Keratinocyte (primary cell): Measurements from ENCODE around the gene MRGPRF. TPM values are rescaled to one million over a fixed set of nuclear protein-coding genes. Genes with fewer than 3 reads are reported as not detected.

Source experiments
- DNase-seq: peaks from one replicate; pipeline ENCODE4 v3.0.0-alpha.2; 2011; ENCODE audit warnings: low read depth, missing footprints, low spot score
- FAIRE-seq: peaks from 2 replicates; lab custom pipeline; 2011; peaks lifted over from hg19 to GRCh38; lab: Jason Lieb, UNC
- H2AFZ ChIP-seq: 2 replicates; pipeline ENCODE4 v1.6.0; 2012; ENCODE audit warnings: low read length, control low read depth, inconsistent platforms; ENCODE audit not compliant: control insufficient read depth
- H3K27ac ChIP-seq: 2 replicates; pipeline ENCODE4 v1.5.1; 2011; ENCODE audit warnings: low read length; ENCODE audit not compliant: control insufficient read depth, insufficient read depth
- H3K27me3 ChIP-seq: 3 replicates; pipeline ENCODE4 v1.6.0; 2011; ENCODE audit warnings: low read length; ENCODE audit not compliant: control insufficient read depth, insufficient read depth; ENCODE audit errors: extremely low read depth
- H3K36me3 ChIP-seq, 2 experiments: 2 replicates in 1 of 2; 3 replicates in 1 of 2; pipeline ENCODE4 v1.5.1; 2011; ENCODE audit warnings: low read length in 2 of 2, mild to moderate bottlenecking in 1 of 2; ENCODE audit not compliant: control insufficient read depth in 2 of 2, insufficient read depth in 2 of 2; ENCODE audit errors: extremely low read depth in 1 of 2
- H3K4me1 ChIP-seq: 3 replicates; pipeline ENCODE4 v1.5.1; 2011; ENCODE audit warnings: low read length; ENCODE audit not compliant: control insufficient read depth, insufficient read depth; ENCODE audit errors: extremely low read depth
- H3K4me2 ChIP-seq: 3 replicates; pipeline ENCODE4 v1.6.0; 2011; ENCODE audit warnings: low read depth, low read length; ENCODE audit not compliant: control insufficient read depth, insufficient read depth; ENCODE audit errors: extremely low read depth
- H3K4me3 ChIP-seq, 3 experiments: fragments of 200-600 bp in 1 of 3; sonication (generic) in 1 of 3; 2 replicates in 2 of 3; 3 replicates in 1 of 3; pipeline ENCODE4 v1.5.1; 2011 to 2016; ENCODE audit warnings: low read length in 3 of 3, mild to moderate bottlenecking in 3 of 3, control low read depth in 2 of 3, inconsistent platforms in 1 of 3, low read depth in 1 of 3, mixed read lengths in 1 of 3, mixed run types in 1 of 3, moderate library complexity in 1 of 3; ENCODE audit not compliant: control insufficient read depth in 2 of 3, insufficient read depth in 2 of 3; ENCODE audit errors: extremely low read depth in 1 of 3
- H3K79me2 ChIP-seq: 2 replicates; pipeline ENCODE4 v1.6.0; 2012; ENCODE audit warnings: low read length; ENCODE audit not compliant: control insufficient read depth, insufficient read depth
- H3K9ac ChIP-seq: 3 replicates; pipeline ENCODE4 v1.6.0; 2011; ENCODE audit warnings: low read length; ENCODE audit not compliant: control insufficient read depth, insufficient read depth; ENCODE audit errors: extremely low read depth
- H3K9me1 ChIP-seq: 3 replicates; pipeline ENCODE4 v1.6.0; 2011; ENCODE audit warnings: low read length; ENCODE audit not compliant: control insufficient read depth, insufficient read depth; ENCODE audit errors: extremely low read depth
- H3K9me3 ChIP-seq: 2 replicates; pipeline ENCODE4 v1.5.1; 2012; ENCODE audit warnings: low read depth, low read length; ENCODE audit not compliant: control insufficient read depth
- H4K20me1 ChIP-seq: 3 replicates; pipeline ENCODE4 v1.6.0; 2011; ENCODE audit warnings: low read length; ENCODE audit not compliant: control insufficient read depth, insufficient read depth; ENCODE audit errors: extremely low read depth
- EZH2 ChIP-seq: IDR thresholded peaks from one replicate; pipeline ENCODE4 v1.6.1; 2012; ENCODE audit warnings: inconsistent platforms, mild to moderate bottlenecking, low read length, moderate library complexity
- dilution Hi-C: fragments of 300-500 bp; cut with MboI; formaldehyde crosslinking; loops from one replicate; pipeline ENCODE4 v1.7.0; 2020; ENCODE audit warnings: low sequenced_read_pairs; ENCODE audit not compliant: extremely low pct_ligation_motif_present
- polyA plus RNA-seq, 5 experiments: library from polyadenylated mRNA; depleted of rRNA in 3 of 5; stranded (reverse) in 3 of 5; stranded (forward) in 1 of 5; unstranded in 1 of 5; fragments of >200 nt; gene quantifications; 1 replicate in 1 of 5; 2 replicates in 3 of 5; 3 replicates in 1 of 5; pipeline versions ENCODE4 v1.2.1 to v1.2.3, GENCODE V29; 2011 to 2012; ENCODE audit warnings: missing spikeins in 2 of 5, low read depth in 1 of 5, low replicate concordance in 1 of 5
- TF ChIP-seq, protein P1 (sequence below), 3 experiments: IDR thresholded peaks in 1 of 3; conservative IDR thresholded peaks in 1 of 3; optimal IDR thresholded peaks in 1 of 3; 2 replicates in 2 of 3; 3 replicates in 1 of 3; pipeline versions ENCODE3 to v1.5.1; 2011; ENCODE audit warnings: low read length in 3 of 3, mild to moderate bottlenecking in 3 of 3, moderate library complexity in 2 of 3, control low read depth in 1 of 3, inconsistent platforms in 1 of 3; ENCODE audit not compliant: insufficient read depth in 2 of 3; ENCODE audit errors: extremely low read depth in 1 of 3

The MRGPRF gene
- polyA plus RNA-seq, 1 donor (not counting 4 experiments of a cell fraction or from before 2014, with no cell fraction given), result not detected

DNA sequence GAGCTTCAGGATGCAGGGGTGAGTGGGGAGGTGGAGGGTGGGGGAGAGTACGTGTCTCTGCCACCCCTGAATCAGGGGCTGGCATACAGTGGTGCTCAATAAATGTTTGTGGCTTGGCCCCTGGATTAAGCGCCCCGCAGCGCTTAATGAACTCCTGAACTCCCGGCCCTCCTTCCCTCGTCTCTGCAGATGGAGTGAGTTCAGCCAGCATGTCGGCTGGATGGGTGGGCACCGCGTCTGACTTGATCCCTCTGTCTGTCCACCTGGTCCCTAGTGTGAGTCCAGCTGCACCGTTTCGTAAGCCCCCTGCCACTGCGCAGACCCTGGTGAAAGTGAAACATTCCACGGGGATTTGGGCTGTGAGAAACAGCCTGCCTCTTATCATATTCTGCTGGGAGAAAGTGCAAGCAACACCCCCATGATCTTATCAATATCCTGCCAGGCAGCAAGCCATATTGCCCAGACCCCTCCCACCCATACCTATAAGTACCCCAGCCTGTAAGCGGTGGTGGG, 20.2 kb downstream of the MRGPRF start:
- Histone ChIP-seq H3K9me1 (no peaks in the 10 kb centered on the region), H3K9me3 (no peaks in the 10 kb centered on the region), H3K4me1 (no peaks in the 10 kb centered on the region), H3K9ac (no peak overlapping the region), H3K36me3 (no peaks in the 10 kb centered on the region), H3K27ac (no peak overlapping the region), H3K79me2 (no peaks in the 10 kb centered on the region), H2AFZ (no peak overlapping the region), H3K4me3 (no peak overlapping the region), H3K27me3 (peaks cover 10% of the 10 kb centered on the region), H4K20me1 (no peaks in the 10 kb centered on the region), H3K4me2 (no peak overlapping the region)
- TF ChIP-seq EZH2, result no peak
- TF ChIP-seq, protein P1, sequence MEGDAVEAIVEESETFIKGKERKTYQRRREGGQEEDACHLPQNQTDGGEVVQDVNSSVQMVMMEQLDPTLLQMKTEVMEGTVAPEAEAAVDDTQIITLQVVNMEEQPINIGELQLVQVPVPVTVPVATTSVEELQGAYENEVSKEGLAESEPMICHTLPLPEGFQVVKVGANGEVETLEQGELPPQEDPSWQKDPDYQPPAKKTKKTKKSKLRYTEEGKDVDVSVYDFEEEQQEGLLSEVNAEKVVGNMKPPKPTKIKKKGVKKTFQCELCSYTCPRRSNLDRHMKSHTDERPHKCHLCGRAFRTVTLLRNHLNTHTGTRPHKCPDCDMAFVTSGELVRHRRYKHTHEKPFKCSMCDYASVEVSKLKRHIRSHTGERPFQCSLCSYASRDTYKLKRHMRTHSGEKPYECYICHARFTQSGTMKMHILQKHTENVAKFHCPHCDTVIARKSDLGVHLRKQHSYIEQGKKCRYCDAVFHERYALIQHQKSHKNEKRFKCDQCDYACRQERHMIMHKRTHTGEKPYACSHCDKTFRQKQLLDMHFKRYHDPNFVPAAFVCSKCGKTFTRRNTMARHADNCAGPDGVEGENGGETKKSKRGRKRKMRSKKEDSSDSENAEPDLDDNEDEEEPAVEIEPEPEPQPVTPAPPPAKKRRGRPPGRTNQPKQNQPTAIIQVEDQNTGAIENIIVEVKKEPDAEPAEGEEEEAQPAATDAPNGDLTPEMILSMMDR (optimal IDR thresholded peaks at IDR 0.05 in 1 of 3, IDR thresholded peaks at IDR 0.05 in 1 of 3, conservative IDR thresholded peaks at IDR 0.05 in 1 of 3; ENCODE audit: extremely low read depth in 1 of 3, insufficient read depth in 2 of 3, low read length in 3 of 3), result no peak
- DNase-seq (no peak), FAIRE-seq (no peak)
- dilution Hi-C loops, result no loop called here

DNA sequence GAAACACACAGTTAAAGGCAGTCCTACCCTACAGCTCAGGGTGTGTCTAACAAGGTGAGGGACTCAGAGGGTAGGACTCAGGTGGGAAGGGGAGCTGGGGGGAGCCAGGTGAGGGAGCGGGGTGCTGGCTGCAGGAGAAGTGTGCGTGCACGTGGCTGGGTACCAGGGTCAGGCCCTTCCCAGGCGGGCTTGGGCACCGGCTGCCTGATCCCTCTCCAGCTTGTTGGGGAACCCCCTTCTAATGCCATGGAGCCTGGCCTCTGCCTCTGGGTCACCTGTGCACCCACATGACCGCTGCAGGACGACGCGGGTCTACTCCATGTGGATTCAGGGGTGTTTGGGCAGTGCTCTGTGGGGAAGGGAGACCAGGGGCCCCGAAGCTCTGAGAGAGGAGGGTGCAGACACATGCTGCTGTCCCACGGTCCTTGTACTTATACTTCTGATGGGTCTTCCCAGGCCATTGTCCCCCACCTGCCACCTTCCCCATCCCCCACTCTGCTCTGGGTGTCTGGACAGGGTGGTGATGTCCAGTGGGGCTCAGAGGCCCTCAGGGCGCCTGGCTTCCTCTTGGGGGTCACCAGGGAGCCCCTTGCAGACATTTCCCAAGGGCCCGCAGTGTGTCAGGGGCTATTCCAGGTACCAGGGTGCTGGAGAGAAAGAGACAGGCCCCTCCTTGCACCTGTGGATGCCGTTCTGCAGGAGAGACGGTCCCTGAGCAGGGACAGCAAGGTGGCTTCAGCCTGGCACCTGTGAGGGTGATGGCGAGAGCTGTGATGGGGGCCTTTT, 21.9 kb downstream of the MRGPRF start:
- Histone ChIP-seq H3K27ac (no peak overlapping the region), H2AFZ (no peak overlapping the region), H3K79me2 (no peaks in the 10 kb centered on the region), H3K9ac (no peak overlapping the region), H3K27me3 (peaks cover 10% of the 10 kb centered on the region), H3K36me3 (no peaks in the 10 kb centered on the region), H3K9me1 (no peaks in the 10 kb centered on the region), H3K9me3 (no peaks in the 10 kb centered on the region), H3K4me3 (no peak overlapping the region), H3K4me1 (no peaks in the 10 kb centered on the region), H3K4me2 (no peak overlapping the region), H4K20me1 (no peaks in the 10 kb centered on the region)
- FAIRE-seq (no peak), DNase-seq (no peak)
- TF ChIP-seq, protein P1 (optimal IDR thresholded peaks at IDR 0.05 in 1 of 3, IDR thresholded peaks at IDR 0.05 in 1 of 3, conservative IDR thresholded peaks at IDR 0.05 in 1 of 3; ENCODE audit: extremely low read depth in 1 of 3, insufficient read depth in 2 of 3, low read length in 3 of 3), result no peak
- TF ChIP-seq EZH2, result no peak
- dilution Hi-C loops, result no loop called here
